Epithelial cell of prostate (primary cell): Measurements from ENCODE around the gene RUNX1.
A peak's percentile ranks its signal among the peaks of the same experiment; 100 is the strongest.
"Not testable (repeated sequence)": the region's sequence is repeated elsewhere in the genome, so short reads cannot be mapped to it uniquely, and the experiment has no call there.

Source experiments
- DNase-seq: peaks from one replicate; pipeline ENCODE4 v3.0.0-alpha.2; 2011; ENCODE audit warnings: low read depth, low spot score
- H3K27ac ChIP-seq: fragments of 450-650 bp; 2 replicates; pipeline ENCODE4 v1.5.1; 2017; ENCODE audit warnings: mild to moderate bottlenecking

RUNX1 gene

DNA sequence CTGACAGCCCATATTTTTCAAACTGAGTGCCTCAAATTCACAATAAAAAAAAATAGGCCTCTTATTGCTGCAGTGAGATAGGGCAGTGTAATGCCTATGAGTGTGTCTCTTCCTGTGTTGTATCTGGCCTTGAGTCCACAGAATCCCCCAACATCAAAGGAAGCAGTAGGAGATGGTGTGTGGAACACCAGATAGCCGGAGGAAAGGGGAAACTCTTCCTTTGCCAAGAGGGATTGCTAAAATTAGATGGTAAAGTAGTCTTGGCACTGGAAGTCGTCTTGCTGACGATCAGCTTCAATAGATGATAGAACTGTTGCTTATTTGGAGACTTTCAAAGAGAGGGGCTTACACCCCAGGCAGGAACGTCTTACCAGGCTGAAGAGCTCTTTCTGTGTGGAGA, 51.8 kb downstream of the RUNX1 start:
- no peak for DNase-seq
- H3K27ac ChIP-seq, result no peak overlapping the region

DNA sequence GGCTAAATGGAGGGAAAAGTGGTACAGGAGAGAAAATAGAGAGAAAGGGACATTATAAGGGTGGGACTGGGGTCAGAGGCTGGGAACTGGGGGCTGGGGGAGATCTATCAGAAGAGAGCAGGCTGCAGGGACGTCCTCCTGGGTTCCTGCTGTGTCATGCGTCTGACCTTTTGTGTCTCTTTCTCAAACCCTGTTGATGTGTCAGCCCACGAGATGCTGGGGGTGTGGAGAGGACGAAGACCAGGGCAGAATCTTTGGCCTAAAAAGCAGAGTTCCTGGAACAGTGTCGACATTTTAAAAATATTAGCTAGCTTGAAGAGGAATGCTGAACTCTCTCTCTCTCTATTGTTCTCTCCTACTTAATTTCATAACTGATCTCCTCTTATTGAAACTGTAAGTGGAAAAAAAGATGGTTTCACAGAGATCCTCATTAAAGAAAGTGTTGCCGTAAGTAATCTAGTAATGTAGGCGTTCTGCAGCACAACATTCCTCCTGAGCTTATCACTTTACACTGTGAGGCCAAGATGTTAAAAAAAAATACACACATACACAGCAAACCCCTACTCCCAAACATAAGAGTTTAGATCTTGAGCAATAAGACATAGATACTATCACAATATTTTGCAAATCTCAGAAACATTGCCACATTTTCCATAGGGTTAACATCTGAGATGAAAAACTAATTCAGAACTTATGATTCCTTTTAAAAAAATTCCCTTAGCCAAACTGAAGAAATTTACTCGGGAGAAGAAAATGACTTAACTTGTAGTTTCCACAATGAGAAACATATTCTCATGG, 52.6 kb downstream of the RUNX1 start:
- no peak for DNase-seq

DNA sequence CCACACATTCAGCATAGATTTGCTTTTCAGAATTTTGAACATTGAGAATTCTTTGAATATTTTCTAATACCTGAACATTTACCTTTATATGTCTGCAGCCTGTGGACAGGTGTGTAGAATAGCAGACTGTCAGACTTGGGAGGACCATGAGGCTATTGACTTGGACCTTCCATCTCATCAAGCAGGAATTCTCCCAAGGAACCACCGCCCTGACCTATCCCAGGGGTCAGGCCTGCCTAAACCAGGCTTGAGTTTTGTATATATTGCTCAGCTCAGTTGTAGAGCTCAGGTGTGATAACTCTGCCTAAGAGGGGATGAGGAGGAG, 53.2 kb downstream of the RUNX1 start:
- no peak overlapping the region for H3K27ac ChIP-seq

More for the DNA sequence above, 52.6 kb downstream of the RUNX1 start:
- no peak overlapping the region for H3K27ac ChIP-seq

DNA sequence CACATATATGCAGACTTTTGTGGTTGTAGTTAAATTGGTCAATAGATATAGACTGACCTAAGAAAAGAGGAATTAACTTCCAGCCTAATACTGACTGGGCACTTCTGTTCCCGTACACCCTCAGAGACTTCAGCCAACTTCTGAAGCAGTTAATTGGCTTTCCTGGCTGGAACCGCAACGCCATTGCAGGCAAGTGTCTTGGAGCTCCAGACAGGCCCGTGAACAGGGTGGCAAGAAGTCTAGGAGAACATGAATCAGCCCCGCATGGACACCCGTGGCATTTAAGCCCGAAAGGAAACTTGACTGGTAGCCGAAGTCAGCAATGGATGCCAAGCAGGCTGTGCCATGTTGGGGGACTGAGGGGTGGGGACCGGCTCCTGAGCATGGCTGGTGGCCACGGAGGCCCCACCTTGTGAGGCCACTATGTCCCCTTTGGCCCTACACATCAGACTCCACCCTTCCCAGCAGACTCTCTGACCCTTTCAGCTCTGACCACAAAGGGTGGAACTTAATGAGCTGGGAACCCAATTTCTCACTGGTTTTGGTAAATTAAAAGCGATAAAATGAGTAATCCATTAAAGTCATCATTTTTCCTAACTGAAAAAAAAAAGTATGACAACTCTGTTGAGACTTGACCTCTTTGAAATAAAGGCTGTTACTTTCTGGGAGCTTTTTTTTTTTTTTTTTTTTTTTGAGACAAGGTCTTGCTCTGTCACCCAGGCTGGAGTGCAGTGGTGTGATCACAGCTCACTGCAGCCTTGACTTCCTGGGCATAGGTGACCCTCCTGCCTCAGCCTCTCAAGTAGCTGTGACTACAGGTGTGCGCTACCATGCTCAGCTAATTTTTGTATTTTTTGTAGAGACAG, 54.1 kb downstream of the RUNX1 start:
- no peak for DNase-seq
- H3K27ac ChIP-seq, result no peak overlapping the region

More for the DNA sequence above, 53.2 kb downstream of the RUNX1 start:
- no peak for DNase-seq

DNA sequence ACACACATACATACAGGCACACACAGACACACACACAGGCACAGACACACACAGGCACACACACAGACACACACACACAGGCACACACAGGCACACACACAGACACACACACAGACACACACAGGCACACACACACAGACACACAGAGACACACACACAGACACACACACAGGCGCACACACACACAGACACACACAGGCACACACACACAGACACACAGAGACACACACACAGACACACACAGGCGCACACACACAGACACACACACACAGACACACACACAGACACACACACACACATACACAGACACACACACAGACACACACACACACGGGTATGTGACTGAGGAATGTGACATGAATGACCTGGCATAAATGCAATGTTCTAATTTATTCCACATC, 55.6 kb downstream of the RUNX1 start:
- not testable (repeated sequence) for H3K27ac ChIP-seq

DNA sequence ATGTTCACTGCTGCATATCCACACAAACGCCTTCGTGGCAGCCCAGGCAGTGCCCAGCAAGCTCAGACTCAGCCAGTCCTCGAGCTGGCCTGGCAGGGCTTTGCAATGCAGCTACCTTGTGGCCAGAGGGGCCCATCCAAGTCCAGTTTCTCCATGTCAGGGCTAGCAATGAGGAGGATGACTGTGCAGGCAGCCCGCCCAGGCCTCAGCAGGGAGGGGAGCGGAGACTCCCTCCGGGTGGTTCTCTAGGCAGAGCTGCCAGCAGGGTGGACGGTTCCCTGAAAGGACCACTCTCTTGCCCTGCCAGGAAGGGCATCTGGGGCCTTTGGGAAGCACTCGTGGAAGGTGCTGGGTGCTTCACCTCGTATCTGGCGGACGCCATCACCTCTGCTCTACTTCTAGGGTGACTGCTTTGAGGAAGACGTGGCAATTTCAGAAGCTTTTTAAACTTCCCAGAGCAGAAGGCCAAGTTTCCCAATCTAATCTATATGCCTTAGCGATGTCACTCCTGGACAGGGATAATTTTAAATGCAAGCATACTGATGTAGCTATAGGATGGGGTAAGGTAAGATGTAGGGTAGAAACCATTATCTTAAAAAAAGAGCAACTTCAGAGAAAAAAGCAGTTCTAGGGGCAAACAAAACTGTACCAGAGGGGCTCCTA, 56.2 kb downstream of the RUNX1 start:
- no peak for DNase-seq

More for the DNA sequence above, 55.6 kb downstream of the RUNX1 start:
- DNase-seq, result not testable (repeated sequence)

DNA sequence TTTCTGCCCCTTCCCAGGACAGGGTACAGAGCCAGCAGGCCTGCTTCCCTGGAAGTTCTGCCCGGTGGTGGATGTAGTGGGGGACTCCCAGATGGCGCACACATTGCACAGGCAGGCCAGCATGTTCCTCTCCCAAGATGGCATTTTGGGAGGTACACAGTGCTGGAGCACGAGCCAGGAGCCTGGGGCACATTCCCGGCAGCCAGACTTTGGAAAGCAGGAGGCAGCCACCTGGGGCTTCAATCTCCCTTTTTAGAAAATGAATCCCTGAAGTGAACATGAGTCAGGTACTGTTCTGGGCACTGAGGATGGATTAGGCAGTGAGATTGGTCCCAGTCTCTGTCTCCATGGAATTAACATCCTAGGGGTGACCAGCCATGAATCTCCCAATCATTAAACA, 56.9 kb downstream of the RUNX1 start:
- no peak overlapping the region for H3K27ac ChIP-seq
- DNase-seq, result no peak

More for the DNA sequence above, 56.2 kb downstream of the RUNX1 start:
- no peak overlapping the region for H3K27ac ChIP-seq

DNA sequence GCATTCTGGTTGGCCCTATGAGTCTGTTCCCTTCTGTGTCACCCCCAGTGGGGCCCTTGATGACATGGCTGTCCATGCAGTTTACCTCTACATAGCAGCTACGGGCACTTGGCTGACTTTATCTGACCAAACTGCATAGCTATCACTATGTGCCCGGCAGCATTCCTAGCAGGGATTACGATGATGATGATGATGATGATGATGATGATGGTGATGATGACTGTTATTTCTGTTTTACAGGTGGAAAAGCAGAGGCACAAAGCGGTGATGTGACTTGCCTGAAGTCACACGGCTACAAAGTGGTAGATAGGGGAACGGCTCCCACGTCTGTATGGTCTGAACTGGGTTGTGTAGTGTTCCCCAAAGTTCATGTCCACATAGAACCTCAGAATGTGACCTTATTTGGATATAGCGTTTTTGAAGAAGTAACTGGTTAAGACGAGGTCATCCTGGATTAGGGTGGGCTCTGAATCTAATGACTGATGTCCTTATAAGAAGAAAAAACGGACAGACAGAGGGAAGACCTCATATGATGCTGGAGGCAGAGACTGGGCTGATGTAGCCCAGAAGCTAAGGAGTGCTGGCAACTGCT, 57.6 kb downstream of the RUNX1 start:
- no peak overlapping the region for H3K27ac ChIP-seq
- no peak for DNase-seq

DNA sequence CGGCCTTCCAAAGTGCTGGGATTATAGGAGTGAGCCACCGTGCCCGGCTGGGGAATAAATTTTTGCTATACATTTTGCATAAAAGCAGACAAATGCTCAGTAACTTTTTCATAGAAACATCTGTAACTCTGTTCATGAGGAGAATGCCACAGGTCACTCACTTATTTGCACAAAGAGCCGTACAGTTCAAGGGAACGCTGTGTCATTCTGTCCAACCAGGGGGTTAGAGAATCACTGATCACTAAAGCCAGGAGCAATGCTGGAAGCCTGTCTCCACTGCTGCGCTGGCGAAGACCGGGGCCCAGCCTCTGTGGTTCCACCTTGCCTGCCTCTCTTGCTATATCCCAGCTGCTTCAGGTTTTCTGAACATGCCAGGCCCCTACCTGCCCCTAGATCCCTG, 58.3 kb downstream of the RUNX1 start:
- no peak for DNase-seq
- H3K27ac ChIP-seq, result no peak overlapping the region

DNA sequence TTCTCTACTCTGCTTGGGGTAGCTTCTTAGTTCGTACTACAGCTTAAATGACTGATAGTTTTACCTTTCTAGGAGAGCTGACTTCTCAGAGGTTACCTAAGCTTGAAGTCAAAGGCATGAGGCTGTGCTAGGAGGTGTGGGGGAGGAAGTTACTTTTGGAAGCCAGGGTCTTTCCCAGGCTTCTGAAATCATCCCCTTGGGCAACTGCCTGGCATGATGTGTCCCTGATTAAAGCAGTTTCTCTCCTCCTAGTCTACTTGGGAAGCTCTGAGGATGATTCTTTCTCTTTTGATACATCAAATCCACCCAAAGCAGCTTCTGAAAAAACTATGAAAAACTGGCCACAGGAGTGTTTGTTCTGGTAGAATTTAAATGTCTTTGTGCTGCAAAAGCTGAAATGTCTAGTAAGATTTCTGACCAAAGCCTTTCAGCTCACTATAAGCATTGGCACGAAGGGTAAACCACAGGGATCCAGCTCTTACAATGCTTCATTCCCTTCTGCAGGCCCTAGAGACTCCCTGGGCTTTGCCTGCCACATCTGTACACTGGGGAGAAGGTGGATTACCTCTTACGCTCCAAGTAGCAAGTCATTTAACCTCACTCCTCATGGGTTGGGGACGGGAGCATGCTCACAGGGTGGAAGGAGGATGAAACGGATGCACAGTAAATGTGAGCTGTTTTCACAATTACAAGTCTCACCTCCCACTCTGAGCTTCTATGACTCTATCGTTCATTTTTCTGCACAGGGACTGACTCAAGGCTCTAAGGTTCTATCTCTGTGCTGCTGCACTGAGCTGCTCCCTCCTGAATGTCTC, 59.6 kb downstream of the RUNX1 start:
- DNase-seq, result no peak
- H3K27ac ChIP-seq, result no peak overlapping the region

DNA sequence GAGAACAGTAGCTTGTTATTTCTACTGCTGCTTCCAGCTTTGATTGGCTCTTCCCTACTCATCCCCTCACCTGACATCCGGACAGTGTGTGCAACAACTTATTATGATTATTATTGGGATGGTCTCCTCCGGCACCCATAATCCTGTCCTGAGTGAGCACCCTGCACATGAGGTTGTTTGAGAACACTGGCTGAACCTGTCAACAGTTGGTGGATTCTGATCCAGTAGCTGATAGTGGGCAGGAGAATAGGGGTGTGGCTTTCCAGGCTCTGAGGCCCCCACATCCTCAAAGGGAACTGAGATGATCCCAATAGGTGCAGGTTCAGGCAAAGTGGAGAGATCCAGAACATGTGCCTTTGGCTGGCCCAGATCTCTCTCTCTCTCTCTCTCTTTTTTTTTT, 60.5 kb downstream of the RUNX1 start:
- no peak overlapping the region for H3K27ac ChIP-seq
- DNase-seq, result no peak

DNA sequence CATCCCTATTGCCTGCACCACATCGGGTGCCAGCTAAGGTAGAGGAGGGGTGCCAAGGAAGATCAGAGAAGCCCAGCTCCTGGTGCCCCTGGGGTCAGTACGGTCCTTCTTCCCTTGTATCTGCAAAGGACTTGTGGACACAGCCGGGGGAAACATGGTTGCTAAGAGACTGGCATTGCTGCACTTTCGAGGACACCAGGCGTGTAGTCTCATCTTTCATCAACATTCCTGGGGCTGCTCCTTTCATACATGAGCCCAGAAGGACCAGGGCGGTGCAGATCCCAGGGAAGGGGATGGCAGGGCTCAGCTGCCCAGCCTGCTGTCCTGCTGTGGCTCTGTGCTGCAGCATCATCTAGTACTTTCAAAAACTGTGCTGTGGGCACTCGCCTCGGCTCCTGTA, 61.0 kb downstream of the RUNX1 start:
- no peak for DNase-seq
- H3K27ac ChIP-seq, result no peak overlapping the region

DNA sequence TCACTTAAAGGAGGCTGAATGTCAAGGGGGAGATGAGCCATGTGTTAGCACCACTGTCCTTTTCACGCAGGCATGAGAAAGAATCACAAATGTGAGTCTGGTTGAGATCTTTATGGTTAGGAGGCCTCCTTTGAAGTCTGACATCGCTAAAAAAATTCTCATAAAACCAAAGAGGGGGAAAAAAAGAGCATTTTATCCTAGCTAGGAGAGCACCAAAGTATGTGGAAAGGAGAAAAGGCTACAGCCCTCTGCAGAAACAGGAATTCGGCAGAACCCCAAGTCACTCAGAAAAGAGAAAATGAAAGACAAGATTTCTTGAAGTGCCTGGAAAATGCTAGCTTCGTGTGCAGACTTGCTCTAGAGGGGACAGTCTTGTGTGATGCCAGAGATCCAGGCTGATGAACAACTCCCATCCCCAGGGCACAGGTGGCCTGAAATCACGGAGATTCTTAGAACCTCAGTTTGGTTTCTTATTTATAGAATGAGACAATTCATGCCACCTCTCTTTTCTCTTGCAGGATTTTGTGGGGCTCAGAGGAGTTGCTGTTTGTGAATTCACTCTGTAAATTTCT, 61.5 kb downstream of the RUNX1 start:
- no peak for DNase-seq
- no peak overlapping the region for H3K27ac ChIP-seq

DNA sequence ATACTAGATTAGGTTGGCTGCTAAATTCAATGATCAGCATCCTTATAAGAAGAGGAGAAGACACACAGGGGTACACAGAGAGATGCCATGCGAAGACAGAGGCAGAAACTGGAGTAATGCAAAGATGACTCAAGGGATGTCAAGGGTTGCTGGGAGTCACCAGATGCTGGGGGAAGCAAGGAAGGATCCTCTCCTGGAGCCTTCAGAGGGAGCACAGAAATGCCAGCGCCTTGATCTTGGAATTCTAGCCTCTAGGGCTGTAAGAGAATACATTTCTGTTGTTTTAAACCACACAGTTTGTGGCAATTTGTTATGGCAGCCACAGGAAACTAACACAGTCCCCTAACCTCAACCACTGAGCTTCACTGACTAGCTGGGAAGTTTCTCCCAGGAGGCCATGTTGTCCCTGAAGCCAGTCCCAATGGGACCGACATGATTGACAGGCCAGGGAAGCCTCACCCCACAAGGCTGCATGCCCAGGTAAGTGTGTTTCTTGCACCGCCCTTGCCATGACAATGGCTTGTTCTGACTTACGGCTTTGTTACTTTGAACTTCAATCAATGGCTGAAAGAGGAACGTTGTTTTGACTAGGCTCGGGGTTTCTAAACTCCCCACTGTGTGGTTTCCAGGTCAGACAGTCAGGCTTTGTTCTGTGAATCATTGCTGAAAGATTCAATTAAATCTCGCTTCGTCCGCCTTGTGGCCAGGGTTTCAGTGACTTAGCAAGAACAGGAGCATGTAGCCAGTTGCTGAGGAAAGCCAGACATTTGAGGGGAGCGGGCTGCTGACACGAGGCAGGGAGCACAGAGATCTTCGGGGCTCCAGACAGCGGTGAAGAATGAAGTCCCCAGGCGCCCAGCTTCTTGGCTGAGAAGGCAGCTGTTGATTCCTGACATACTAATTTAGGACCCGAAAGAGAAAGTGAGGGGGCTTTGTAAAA, 62.3 kb downstream of the RUNX1 start:
- no peak overlapping the region for H3K27ac ChIP-seq
- DNase-seq, result no peak

DNA sequence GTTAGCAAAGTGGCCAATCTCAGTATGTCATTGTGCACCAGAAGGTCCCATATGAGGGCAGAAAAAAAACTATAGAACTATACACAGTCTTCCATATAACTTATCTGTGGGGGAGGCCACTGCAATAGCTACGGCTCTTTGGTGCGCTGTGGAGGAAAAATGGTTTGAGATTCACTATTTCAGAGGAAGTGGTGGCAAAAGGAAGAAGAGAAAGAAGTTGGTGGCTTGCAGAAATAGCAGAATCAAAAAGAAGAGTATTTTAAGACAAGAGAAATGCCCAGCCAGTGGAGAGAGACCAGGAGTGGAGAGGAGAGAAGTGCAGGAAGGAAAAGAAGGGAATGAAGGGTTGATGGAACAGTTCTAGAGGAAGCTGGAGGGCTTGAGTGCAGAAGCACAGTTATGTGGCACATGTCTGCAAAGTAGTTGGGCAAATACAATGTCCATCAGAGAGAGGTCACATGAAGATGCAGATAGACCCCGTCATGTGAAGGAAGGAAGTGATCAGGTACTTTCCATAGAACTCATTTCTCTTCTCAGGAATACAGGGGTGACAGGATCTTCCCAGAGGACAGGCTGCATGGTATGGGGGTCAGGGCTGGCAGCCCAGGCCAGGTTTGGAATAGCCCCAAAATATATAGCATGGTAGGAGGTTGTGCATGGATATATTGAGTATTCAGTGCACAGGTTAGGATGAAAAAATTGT, 64.6 kb downstream of the RUNX1 start:
- no peak for DNase-seq
- no peak overlapping the region for H3K27ac ChIP-seq

DNA sequence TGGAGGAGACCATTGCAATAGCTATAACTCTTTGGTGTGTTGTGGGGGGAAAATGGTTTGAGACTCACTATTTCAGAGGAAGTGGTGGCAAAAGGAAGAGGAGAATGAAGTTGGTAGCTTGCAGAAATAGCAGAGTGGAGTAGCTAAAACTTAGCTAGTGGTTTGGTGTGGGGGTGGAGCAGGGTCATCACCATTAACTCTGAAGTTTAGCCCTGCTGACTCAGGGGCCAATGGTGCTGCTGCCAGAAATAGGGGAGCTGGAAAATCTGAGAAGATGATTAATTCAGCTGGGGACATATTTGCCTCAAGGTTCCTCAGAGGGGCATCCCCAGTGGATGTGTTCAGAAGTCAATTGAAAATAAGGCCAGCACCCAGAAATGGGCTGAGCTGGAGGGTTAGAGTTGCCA, 65.4 kb downstream of the RUNX1 start:
- no peak for DNase-seq
- H3K27ac ChIP-seq, result peak overlapping the region; percentile 36

DNA sequence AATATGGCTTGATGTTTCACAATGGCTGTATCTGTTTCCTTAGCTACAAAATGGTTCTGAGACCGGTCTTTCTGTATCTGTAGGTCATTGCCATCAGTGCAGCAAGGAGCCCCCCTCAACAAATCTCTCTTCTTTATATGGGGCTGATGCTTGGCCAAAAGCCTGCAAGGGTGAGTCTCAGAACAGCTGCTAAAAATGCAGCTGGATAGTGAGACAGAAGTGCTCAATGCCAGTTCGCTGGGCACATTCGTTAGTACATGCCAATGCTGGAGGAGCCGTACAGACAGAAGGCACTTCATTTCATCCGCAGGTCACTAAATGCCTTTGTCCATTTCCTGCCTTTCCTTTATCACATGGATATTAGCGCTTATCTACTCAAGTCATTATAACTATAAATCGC, 67.3 kb downstream of the RUNX1 start:
- no peak overlapping the region for H3K27ac ChIP-seq
- no peak for DNase-seq
